ENCODE results near the gene LIPA.

Gene LIPA

DNA sequence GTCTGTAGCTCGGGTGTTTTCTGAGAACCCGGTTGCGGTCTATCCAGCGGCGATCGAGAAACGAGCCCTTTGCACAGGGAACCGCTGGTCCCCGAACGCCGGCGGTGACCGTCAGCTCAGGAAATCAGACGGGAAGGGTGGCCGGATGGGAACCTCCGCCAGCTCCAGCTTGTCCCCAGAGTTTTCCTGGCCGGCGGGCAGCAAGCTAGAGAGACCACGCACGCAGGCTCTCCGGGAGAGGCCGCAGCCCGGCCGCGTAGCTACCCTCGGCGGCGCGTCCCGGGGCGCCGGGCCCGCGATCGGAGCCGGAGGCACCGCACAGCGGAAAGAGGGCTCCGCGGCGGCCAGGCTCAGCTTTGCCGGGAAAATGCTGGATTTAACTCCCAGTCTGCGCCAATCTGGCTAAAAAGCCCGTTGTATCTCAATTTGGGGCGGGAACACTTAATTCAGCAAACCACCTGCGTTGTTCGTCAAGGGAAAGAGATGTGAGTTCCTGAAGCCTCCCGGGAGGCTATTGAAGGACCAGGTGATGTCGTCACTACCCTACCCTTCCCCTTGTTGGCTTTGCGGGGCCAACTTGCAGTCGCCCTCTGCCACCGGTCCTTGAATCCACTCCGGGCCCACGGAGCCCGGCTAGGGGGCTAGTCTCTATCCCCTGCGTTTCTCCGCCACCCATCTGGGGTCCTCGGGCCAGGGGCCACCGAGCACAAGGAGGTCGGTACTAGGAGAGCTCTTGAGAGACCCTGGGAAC is 43.6 kb downstream of the LIPA start:
- Histone ChIP-seq H3K4me2 (ENCODE audit: low read depth, low read length, poor library complexity, severe bottlenecking) (peak overlapping the region; percentile 82), H3K9ac (ENCODE audit: low read depth, low read length, poor library complexity, severe bottlenecking) (no peak overlapping the region), H3K9me3 (ENCODE audit: insufficient read depth, low read depth, low read length) (no peaks in the 10 kb centered on the region), H3K27me3 (ENCODE audit: insufficient read depth, low read length, poor library complexity, severe bottlenecking) (peaks cover 13% of the 10 kb centered on the region), H3K79me2 (ENCODE audit: insufficient read depth, low read length) (no peaks in the 10 kb centered on the region), H3K36me3 (ENCODE audit: insufficient read depth, low read length) (no peaks in the 10 kb centered on the region), H3K9me2 (replicated peaks; ENCODE audit: low read depth, low read length) (no peaks in the 10 kb centered on the region), H3K4me1 (ENCODE audit: insufficient read depth, low read length, poor library complexity, severe bottlenecking) (peaks cover 48% of the 10 kb centered on the region), H3K4me3 (ENCODE audit: low read length, poor library complexity, severe bottlenecking) (peak overlapping the region; percentile 68), H4K20me1 (ENCODE audit: insufficient read depth, low read length, poor library complexity, severe bottlenecking) (no peaks in the 10 kb centered on the region), H3F3A (ENCODE audit: low read depth) (no peaks in the 10 kb centered on the region), H2AFZ (ENCODE audit: low read length) (0 out of 2 replicates have a peak overlapping the region, but pooled peaks have one; percentile 39)
- TF ChIP-seq EZH2phosphoT487 (IDR thresholded peaks at IDR 0.05; ENCODE audit: borderline replicate concordance): no peak
- TF ChIP-seq, protein P1, sequence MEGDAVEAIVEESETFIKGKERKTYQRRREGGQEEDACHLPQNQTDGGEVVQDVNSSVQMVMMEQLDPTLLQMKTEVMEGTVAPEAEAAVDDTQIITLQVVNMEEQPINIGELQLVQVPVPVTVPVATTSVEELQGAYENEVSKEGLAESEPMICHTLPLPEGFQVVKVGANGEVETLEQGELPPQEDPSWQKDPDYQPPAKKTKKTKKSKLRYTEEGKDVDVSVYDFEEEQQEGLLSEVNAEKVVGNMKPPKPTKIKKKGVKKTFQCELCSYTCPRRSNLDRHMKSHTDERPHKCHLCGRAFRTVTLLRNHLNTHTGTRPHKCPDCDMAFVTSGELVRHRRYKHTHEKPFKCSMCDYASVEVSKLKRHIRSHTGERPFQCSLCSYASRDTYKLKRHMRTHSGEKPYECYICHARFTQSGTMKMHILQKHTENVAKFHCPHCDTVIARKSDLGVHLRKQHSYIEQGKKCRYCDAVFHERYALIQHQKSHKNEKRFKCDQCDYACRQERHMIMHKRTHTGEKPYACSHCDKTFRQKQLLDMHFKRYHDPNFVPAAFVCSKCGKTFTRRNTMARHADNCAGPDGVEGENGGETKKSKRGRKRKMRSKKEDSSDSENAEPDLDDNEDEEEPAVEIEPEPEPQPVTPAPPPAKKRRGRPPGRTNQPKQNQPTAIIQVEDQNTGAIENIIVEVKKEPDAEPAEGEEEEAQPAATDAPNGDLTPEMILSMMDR (conservative IDR thresholded peaks at IDR 0.05; ENCODE audit: low read length): no peak

DNA sequence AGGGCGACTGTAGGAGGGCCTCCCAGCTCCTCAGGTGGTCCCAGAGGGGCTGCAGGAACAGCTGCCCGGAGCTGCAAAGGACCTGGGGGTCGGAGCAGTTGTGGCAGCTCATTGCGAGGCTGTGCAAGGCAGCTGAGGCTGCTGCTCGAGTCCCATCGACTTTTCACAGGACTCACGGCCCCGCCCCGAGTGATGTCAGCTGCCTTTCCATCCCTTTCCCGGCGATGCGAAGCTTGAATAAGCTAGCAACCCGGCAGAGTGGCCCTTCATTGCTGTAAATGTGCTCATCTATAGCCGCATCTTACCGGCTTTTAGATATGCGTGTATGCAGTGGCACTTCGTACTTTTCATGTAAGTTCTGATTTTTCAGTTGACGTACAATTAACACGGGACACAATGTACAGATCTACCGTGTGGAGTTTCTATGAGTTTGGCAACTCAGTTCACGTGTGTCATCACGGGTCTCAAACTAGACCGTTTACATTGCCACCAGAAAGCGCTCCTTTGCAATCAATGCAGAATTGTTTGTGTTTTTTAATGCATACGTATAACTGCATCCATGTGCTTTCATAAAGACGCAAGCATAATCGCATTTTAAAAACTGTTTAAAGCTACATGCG is 44.3 kb downstream of the LIPA start, which contains the start of gene CH25H:
CH25H (minus strand) TSS at position 137 of the 620 bp plus-strand sequence; CDS start at position 112, 25 bp downstream.
- TF ChIP-seq EZH2phosphoT487 (IDR thresholded peaks at IDR 0.05; ENCODE audit: borderline replicate concordance): no peak
- TF ChIP-seq, protein P1 (conservative IDR thresholded peaks at IDR 0.05; ENCODE audit: low read length): no peak
- 0 out of 2 replicates have a peak within 1 kb of the TSS, but pooled peaks have one; percentile 39 for H2AFZ ChIP-seq (ENCODE audit: low read length)
- peak within 1 kb of the TSS; percentile 68 for H3K4me3 ChIP-seq (ENCODE audit: low read length, poor library complexity, severe bottlenecking)

DNA sequence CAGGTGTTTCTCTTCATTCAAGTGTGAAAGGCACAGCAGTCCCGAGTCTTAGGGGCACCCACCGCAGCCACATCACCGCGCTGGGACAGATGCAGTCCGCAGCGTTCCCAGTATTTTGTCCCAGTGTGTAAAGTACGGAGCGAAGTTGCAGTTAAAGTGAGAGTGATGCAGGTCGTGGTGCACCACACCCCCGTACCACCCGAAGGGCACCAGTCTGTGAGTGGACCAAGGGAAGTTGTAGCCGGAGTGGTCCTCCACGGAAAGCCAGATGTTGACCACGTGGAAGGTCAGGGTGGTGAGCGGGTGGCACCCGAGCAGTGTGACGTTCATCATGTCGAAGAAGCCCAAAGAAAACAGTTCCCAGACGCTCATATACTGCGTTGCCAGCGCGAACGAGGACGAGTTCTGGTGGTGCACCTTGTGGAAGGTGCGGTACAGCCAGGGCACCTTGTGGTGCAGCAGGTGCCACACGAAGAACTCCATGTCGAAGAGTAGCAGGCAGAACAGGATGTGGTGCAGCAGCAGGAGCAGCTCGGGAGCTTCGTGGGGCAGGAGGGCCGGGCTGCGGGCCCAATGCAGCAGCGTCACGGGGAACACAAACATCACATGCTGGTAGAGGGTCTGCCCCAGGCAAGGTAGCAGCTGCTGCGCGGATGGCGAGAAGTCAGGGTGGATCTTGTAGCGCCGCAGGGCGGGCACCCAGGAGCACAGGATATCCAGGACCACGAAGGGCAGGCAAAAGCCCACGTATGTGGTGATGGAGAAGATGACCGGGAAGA is 45.0 kb downstream of the LIPA start:
- Histone ChIP-seq H2AFZ (ENCODE audit: low read length) (0 out of 2 replicates have a peak overlapping the region, but pooled peaks have one; percentile 39), H4K20me1 (ENCODE audit: insufficient read depth, low read length, poor library complexity, severe bottlenecking) (no peaks in the 10 kb centered on the region), H3K4me2 (ENCODE audit: low read depth, low read length, poor library complexity, severe bottlenecking) (peak overlapping the region; percentile 82), H3K9ac (ENCODE audit: low read depth, low read length, poor library complexity, severe bottlenecking) (no peak overlapping the region), H3K27me3 (ENCODE audit: insufficient read depth, low read length, poor library complexity, severe bottlenecking) (peaks cover 13% of the 10 kb centered on the region), H3K9me3 (ENCODE audit: insufficient read depth, low read depth, low read length) (no peaks in the 10 kb centered on the region), H3K4me1 (ENCODE audit: insufficient read depth, low read length, poor library complexity, severe bottlenecking) (peaks cover 41% of the 10 kb centered on the region), H3K4me3 (ENCODE audit: low read length, poor library complexity, severe bottlenecking) (peak overlapping the region; percentile 68), H3K9me2 (replicated peaks; ENCODE audit: low read depth, low read length) (no peaks in the 10 kb centered on the region), H3K36me3 (ENCODE audit: insufficient read depth, low read length) (no peaks in the 10 kb centered on the region), H3F3A (ENCODE audit: low read depth) (no peaks in the 10 kb centered on the region), H3K79me2 (ENCODE audit: insufficient read depth, low read length) (no peaks in the 10 kb centered on the region)
- TF ChIP-seq EZH2phosphoT487 (IDR thresholded peaks at IDR 0.05; ENCODE audit: borderline replicate concordance): no peak
- TF ChIP-seq, protein P1 (conservative IDR thresholded peaks at IDR 0.05; ENCODE audit: low read length): no peak

More for the DNA sequence above, 44.3 kb downstream of the LIPA start, which contains the start of gene CH25H:
- Histone ChIP-seq H3K9me2 (replicated peaks; ENCODE audit: low read depth, low read length) (no peaks in the 10 kb centered on the region), H3K9me3 (ENCODE audit: insufficient read depth, low read depth, low read length) (no peaks in the 10 kb centered on the region), H3K27me3 (ENCODE audit: insufficient read depth, low read length, poor library complexity, severe bottlenecking) (peaks cover 13% of the 10 kb centered on the region), H3K79me2 (ENCODE audit: insufficient read depth, low read length) (no peaks in the 10 kb centered on the region), H4K20me1 (ENCODE audit: insufficient read depth, low read length, poor library complexity, severe bottlenecking) (no peaks in the 10 kb centered on the region), H3K36me3 (ENCODE audit: insufficient read depth, low read length) (no peaks in the 10 kb centered on the region), H3K4me2 (ENCODE audit: low read depth, low read length, poor library complexity, severe bottlenecking) (peak within 1 kb of the TSS; percentile 82), H3K4me1 (ENCODE audit: insufficient read depth, low read length, poor library complexity, severe bottlenecking) (peaks cover 46% of the 10 kb centered on the region), H3F3A (ENCODE audit: low read depth) (no peaks in the 10 kb centered on the region), H3K9ac (ENCODE audit: low read depth, low read length, poor library complexity, severe bottlenecking) (no peak within 1 kb of the TSS)

Measured in Loucy (cell line).